HG03196 (cell line): Measurements from ENCODE around the gene DOCK3.

Source experiments
- ATAC-seq: cut with Tn5 transposase; IDR thresholded peaks from one replicate; pipeline ENCODE4 v1.9.1; 2021; ENCODE audit not compliant: unreplicated experiment

DOCK3 gene, protein sequence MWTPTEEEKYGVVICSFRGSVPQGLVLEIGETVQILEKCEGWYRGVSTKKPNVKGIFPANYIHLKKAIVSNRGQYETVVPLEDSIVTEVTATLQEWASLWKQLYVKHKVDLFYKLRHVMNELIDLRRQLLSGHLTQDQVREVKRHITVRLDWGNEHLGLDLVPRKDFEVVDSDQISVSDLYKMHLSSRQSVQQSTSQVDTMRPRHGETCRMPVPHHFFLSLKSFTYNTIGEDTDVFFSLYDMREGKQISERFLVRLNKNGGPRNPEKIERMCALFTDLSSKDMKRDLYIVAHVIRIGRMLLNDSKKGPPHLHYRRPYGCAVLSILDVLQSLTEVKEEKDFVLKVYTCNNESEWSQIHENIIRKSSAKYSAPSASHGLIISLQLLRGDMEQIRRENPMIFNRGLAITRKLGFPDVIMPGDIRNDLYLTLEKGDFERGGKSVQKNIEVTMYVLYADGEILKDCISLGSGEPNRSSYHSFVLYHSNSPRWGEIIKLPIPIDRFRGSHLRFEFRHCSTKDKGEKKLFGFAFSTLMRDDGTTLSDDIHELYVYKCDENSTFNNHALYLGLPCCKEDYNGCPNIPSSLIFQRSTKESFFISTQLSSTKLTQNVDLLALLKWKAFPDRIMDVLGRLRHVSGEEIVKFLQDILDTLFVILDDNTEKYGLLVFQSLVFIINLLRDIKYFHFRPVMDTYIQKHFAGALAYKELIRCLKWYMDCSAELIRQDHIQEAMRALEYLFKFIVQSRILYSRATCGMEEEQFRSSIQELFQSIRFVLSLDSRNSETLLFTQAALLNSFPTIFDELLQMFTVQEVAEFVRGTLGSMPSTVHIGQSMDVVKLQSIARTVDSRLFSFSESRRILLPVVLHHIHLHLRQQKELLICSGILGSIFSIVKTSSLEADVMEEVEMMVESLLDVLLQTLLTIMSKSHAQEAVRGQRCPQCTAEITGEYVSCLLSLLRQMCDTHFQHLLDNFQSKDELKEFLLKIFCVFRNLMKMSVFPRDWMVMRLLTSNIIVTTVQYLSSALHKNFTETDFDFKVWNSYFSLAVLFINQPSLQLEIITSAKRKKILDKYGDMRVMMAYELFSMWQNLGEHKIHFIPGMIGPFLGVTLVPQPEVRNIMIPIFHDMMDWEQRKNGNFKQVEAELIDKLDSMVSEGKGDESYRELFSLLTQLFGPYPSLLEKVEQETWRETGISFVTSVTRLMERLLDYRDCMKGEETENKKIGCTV (N-terminal part only)

DNA sequence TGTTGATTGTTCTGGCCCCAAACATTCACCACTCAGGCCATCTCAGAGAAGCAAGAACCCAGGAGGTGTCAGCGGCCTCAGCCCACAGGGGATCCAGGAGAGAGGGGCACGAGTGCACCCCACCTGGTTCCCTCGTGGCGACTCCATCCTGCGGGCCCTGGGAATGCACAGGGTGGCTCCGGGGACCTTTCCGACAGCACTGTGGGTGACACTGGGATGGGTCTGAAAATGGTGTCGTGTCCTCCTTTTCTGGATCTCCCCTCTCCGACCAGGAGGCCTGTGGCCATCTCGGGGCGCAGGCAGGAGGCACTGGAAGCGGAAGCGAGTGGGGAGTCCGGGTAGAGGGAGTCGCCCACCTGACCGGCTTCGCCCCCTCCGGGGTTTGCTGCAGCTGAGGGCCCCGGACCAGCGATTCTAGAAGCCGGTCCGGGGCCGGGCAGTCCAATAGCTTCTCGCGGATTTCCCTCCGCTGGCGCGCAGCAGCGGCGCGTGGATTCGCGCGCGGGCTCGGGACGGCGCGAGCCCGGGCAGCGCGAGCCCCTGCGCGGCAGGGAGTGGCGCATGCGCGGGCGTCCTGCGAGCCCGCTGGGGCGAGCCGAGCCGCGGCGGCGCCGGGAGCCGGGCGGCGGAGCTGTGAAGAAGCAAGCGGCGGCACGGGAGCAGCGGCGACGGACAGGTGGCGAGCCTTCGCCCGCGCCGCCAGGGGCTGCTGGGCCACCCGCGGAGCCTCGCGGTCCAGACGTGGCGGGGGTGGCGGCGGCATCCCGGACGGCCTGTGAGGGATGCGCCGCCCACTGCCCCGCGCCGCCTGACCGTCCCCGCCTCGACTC, at the start of gene DOCK3:
DOCK3 (plus strand) TSS at position 579 of the 830 bp plus-strand sequence. CDS start 337 bp downstream, outside the sequence.
- ATAC-seq, result no peak

- no peak for ATAC-seq
Observed at GRCh38 chr3:50625231-50626182, 49.2 kb upstream of the DOCK3 start.

DNA sequence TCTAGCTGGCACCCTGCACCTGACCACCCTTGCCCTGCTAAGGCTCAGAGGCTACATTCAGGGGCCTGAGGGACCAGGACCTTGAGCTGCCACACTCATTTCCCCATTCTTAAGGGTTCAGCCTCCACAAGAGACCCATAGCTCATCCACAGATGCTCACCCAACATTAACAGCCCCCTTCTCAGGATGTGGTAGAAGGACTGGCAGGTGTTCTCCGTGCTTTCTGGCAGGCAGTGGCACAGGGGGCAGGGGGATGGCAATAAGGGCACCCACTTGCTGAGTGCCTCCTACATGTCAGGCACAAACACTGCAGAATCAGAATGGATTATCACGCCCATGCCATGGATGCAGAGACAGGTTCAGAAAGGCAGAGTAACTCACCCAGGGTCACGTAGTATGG, 48.3 kb upstream of the DOCK3 start:
- no peak for ATAC-seq

- ATAC-seq, result no peak
Observed at GRCh38 chr3:50627407-50628051, 47.2 kb upstream of the DOCK3 start.

DNA sequence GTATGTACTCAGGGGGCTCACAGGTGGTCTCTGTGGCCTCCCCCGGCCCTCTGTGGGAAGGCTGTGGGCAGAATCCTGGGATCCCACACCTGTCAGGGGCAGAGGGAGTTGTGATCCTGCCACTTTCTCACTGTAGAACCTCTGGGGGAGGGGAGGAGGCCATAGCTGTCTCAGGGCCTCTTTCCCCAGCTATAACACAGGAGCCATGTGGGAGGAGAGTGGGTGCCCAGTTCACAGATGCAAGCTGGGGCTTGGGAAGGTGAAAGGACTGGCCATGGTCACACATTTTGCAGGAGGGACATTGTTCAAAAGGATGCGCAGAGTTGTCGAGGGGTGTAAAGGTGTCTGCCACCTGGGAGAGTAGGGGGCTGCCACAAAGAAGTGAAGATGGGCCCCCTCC, 46.1 kb upstream of the DOCK3 start:
- ATAC-seq, result no peak

DNA sequence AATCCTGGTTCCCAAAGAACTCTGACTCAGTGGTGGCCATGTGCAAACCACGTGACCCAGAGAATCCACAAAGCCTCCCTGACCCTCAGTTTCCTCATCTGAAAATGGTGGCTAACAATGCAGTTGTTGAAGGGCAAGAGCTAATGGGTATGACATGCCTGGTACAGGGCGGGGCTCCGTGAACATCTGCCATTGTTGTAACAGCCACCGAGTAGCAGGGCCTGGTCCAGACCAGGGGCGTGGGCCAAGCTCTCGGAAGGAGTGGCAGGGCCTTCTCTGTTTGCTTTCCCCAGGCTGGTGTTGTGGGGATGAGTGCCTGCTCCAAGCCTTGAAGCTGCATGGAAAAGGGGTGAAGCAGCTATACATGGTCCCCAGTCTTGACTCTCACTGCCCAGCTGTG, 44.3 kb upstream of the DOCK3 start:
- no peak for ATAC-seq

GRCh38 chr3:50630877-50631276, 43.9 kb upstream of the DOCK3 start:
- no peak for ATAC-seq

GRCh38 chr3:50632450-50632849, 42.3 kb upstream of the DOCK3 start:
- ATAC-seq, result no peak

DNA sequence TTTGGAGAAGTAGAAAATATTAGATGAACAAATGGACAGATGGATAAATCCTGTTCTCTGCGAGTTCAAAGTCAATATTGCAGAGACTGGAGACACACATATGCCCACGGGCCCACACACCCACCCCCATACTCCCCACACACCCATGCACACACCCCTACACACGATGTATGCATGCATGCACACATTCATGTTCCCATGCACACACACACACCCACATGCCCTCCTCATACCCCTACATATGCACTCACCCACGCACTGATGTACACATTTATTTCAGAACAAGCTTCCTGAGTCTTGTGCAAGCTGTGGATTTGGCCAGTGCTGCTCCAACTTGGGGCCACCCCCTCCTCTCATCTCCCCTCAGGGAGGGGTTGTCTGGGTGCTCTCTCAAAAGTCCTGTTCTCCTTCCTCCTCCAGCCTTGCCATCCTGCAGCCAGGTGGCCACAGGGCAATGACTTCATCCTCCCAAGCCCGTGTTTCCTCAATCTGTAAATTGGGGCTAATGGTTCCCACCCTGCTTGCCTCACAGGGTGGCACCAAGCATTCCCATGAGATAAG, 41.4 kb upstream of the DOCK3 start:
- no peak for ATAC-seq

DNA sequence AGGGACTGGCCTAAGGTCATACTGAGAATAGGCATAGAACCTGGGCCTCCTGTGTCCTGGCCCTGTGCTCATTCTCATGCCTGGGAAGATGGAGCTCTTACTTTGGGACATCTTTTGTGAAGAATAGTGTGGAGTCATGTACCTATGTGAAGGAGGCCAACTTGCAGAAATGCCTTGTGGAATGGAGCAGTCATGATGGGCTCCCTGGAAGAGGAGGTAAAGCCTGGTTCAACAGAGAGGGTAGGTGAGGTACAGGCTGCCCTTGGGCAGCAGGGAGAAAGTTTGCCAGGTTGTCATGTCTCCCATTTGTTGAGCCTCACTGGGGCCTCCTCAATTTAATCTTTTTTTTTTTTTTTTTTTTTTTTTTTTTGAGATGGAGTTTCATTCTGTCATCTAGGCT, 39.7 kb upstream of the DOCK3 start:
- no peak for ATAC-seq

DNA sequence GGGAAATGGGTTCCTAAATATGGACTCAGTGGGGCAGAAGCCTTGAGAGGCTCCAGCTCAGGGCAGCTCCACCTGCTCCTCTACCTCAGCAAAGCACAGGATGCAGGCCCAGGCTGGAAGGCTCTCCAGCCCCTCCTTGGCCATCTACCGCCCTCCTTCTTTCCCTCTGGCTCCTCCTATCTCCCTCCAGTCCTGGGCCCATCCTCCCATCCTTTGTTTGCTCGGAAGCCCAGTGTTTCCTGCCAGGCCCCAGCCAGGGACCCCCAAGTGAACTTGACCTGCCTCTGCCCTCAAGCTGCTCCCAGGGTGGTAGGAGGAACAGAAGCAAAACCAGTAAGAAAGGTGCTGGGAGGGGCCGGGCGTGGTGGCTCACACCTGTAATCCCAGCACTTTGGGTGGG, 37.7 kb upstream of the DOCK3 start:
- no peak for ATAC-seq

DNA sequence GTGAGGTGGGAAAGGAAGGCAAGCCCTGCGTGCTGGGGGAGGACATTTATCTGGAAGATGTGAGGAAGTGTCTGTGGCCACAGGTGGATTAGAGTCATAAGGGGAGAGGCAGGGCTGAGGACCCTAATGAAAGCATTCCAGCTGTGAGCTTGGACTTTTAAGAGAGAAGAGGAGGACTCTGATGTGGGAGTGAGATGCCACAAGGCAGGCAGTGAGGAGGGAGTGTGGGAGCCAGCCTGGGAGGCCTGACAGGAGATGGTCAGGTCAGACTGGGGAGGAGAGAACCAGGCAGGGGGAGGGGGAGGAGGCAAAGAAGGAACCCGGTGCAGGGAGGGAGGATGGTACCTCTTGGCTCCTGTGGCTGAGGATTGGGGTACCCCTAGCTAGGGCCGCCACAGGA, 36.8 kb upstream of the DOCK3 start:
- no peak for ATAC-seq

DNA sequence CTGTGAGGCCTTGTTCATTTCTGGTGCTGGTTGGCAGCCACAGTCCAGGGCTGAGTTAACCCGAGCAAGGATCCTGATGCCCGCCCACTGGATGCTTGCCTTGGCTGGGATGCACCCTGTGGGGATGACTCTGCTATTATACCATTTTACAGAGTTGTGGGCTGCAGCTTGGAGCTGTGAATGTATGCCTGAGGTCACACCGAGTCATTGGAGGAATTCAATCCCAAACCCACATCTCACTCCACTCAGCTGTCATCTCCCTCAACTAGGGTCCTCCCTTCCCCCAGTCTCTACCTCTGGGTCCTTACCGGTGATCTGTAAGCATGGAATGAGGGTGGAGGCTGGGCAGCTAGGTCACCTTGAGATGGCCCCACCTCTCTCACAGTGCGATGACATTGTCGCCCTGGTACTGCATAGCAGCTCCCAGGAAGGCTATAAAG, 35.7 kb upstream of the DOCK3 start:
- no peak for ATAC-seq

GRCh38 chr3:50642382-50642781, 32.3 kb upstream of the DOCK3 start:
- no peak for ATAC-seq

DNA sequence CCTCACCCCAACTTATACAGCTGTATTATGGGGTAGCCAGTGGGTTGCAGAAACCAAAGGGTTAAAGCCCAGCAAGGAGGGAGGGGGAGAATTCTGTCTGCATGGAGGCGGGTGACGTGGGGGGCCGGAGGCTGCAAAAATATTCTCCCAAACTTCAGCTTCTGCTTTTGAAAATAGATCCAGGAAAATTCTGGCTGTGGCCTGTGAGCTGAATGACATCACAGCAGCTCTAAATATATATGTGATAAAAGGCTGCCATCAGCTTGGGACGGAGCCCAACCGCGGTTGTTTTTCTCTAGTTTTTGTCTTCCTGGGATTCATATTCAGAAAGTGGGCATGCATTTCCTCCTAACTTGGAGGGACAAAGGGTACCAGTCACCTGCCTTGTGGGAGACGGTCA, 30.2 kb upstream of the DOCK3 start:
- no peak for ATAC-seq

GRCh38 chr3:50645378-50645777, 29.3 kb upstream of the DOCK3 start:
- no peak for ATAC-seq

DNA sequence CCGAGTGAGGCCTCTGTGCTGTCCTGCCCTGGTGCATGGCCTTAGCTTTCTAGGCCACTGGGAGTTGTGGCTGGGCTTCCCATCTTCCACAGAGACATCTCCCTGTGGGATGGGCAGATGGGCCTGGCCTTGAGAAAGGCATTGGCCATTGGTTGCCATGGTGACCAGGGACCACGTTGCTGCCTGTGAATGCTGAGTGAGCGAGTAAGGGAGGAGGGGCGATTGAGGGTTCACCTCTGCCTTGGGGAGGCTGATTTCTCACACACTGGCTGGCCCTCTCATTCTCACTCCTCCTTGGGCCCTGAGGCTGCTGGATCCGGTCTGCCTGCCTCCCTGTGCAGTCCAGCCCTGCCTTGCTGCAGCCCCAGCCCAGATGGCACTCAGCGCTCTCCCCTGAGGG, 26.4 kb upstream of the DOCK3 start:
- no peak for ATAC-seq

DNA sequence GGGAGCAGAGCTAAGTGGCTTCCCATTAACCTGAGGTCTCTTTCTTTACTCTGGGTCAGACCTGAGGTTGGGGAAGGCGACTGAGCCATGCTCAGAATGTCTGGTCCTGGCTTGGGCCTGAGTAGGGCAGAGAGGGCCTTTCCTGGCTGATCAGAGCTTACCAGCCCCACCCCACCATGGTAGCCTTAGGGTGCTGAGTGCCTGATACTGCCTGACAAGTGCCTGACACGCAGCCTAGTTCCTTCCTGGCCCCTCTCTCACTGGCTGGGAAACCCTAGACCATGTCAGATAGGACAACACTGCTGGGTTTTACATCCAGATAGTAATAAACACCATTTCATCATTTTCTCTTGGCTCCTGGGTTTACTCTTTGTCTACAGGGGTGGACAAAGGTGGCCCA, 25.8 kb upstream of the DOCK3 start:
- ATAC-seq, result no peak
